ENCODE measurements around the gene TRPM7.
"Not testable (repeated sequence)": the region's sequence is repeated elsewhere in the genome, so short reads cannot be mapped to it uniquely, and the experiment has no call there.

The TRPM7 gene

GRCh38 chr15:50590288-50590687, 96.3 kb downstream of the TRPM7 start:
- H3K27me3 ChIP-seq (ENCODE audit: control insufficient read depth in 2 of 2, insufficient read depth in 2 of 2, low read length in 2 of 2): no peaks in the 10 kb centered on the region
- peaks cover 52 to 72% of the 10 kb centered on the region in 2 donors for H3K36me3 ChIP-seq (ENCODE audit: control insufficient read depth in 2 of 2, insufficient read depth in 2 of 2, low read length in 2 of 2)
- H3K27ac ChIP-seq (ENCODE audit: low read depth in 2 of 2, low read length in 2 of 2): no peak overlapping the region

GRCh38 chr15:50577492-50577891, 109.1 kb downstream of the TRPM7 start:
- H3K9me3 ChIP-seq (ENCODE audit: control insufficient read depth in 2 of 2, low read length in 2 of 2): no peaks in the 10 kb centered on the region
- peaks cover 36 to 42% of the 10 kb centered on the region in 2 donors for H3K36me3 ChIP-seq (ENCODE audit: control insufficient read depth in 2 of 2, insufficient read depth in 2 of 2, low read length in 2 of 2)
- no peaks in the 10 kb centered on the region for H3K27me3 ChIP-seq (ENCODE audit: control insufficient read depth in 2 of 2, insufficient read depth in 2 of 2, low read length in 2 of 2)
- no peak overlapping the region for H3K9ac ChIP-seq (ENCODE audit: low read depth in 1 of 2, low read length in 2 of 2)
- H3K4me1 ChIP-seq (ENCODE audit: control insufficient read depth in 2 of 2, insufficient read depth in 2 of 2, low read length in 2 of 2): no peaks in the 10 kb centered on the region
- no peak overlapping the region for H3K4me3 ChIP-seq (ENCODE audit: low read length in 2 of 2)
- H3K27ac ChIP-seq (ENCODE audit: low read depth in 2 of 2, low read length in 2 of 2): no peak overlapping the region

More at GRCh38 chr15:50590288-50590687, 96.3 kb downstream of the TRPM7 start:
- no peaks in the 10 kb centered on the region for H3K4me1 ChIP-seq (ENCODE audit: control insufficient read depth in 2 of 2, insufficient read depth in 2 of 2, low read length in 2 of 2)
- no peak overlapping the region for H3K9ac ChIP-seq (ENCODE audit: low read depth in 1 of 2, low read length in 2 of 2)
- no peaks in the 10 kb centered on the region for H3K9me3 ChIP-seq (ENCODE audit: control insufficient read depth in 2 of 2, low read length in 2 of 2)
- no peak overlapping the region for H3K4me3 ChIP-seq (ENCODE audit: low read length in 2 of 2)

GRCh38 chr15:50576166-50576565, 110.4 kb downstream of the TRPM7 start:
- H3K4me3 ChIP-seq (ENCODE audit: low read length in 2 of 2): no peak overlapping the region
- H3K36me3 ChIP-seq (ENCODE audit: control insufficient read depth in 2 of 2, insufficient read depth in 2 of 2, low read length in 2 of 2): peaks cover 38 to 43% of the 10 kb centered on the region in 2 donors
- H3K27ac ChIP-seq (ENCODE audit: low read depth in 2 of 2, low read length in 2 of 2): no peak overlapping the region

GRCh38 chr15:50573842-50574241, 112.8 kb downstream of the TRPM7 start:
- not testable (repeated sequence) for H3K9me3 ChIP-seq (ENCODE audit: control insufficient read depth in 2 of 2, low read length in 2 of 2); H3K27me3 ChIP-seq (ENCODE audit: control insufficient read depth in 2 of 2, insufficient read depth in 2 of 2, low read length in 2 of 2); H3K9ac ChIP-seq (ENCODE audit: low read depth in 1 of 2, low read length in 2 of 2); H3K27ac ChIP-seq (ENCODE audit: low read depth in 2 of 2, low read length in 2 of 2); H3K4me1 ChIP-seq (ENCODE audit: control insufficient read depth in 2 of 2, insufficient read depth in 2 of 2, low read length in 2 of 2); H3K4me3 ChIP-seq (ENCODE audit: low read length in 2 of 2)
- peaks cover 38 to 51% of the 10 kb centered on the region in 2 donors for H3K36me3 ChIP-seq (ENCODE audit: control insufficient read depth in 2 of 2, insufficient read depth in 2 of 2, low read length in 2 of 2)

More at GRCh38 chr15:50576166-50576565, 110.4 kb downstream of the TRPM7 start:
- no peaks in the 10 kb centered on the region for H3K4me1 ChIP-seq (ENCODE audit: control insufficient read depth in 2 of 2, insufficient read depth in 2 of 2, low read length in 2 of 2)
- no peaks in the 10 kb centered on the region for H3K9me3 ChIP-seq (ENCODE audit: control insufficient read depth in 2 of 2, low read length in 2 of 2)
- no peaks in the 10 kb centered on the region for H3K27me3 ChIP-seq (ENCODE audit: control insufficient read depth in 2 of 2, insufficient read depth in 2 of 2, low read length in 2 of 2)
- no peak overlapping the region for H3K9ac ChIP-seq (ENCODE audit: low read depth in 1 of 2, low read length in 2 of 2)

DNA sequence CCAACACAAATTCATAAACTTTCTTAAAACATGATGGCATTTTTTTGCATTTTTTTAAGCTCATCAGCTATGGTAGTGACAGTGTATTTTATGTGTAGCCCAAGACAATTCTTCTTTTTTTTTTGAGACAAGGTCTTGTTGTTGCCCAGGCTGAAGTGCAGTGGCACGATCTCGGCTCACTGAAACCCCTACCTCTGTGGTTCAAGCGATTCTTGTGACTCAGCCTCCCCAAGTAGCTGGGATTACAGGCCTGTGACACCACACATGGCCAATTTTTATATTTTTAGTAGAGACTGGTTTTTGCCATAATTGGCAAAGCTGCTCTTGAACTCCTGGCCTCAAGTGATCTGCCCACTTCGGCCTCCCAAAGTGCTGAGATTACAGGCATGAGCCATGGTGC, 122.8 kb downstream of the TRPM7 start:
- no peak overlapping the region for H3K27ac ChIP-seq (ENCODE audit: low read depth in 2 of 2, low read length in 2 of 2)
- no peaks in the 10 kb centered on the region for H3K27me3 ChIP-seq (ENCODE audit: control insufficient read depth in 2 of 2, insufficient read depth in 2 of 2, low read length in 2 of 2)
- no peak overlapping the region for H3K4me3 ChIP-seq (ENCODE audit: low read length in 2 of 2)
- no peaks in the 10 kb centered on the region for H3K4me1 ChIP-seq (ENCODE audit: control insufficient read depth in 2 of 2, insufficient read depth in 2 of 2, low read length in 2 of 2)
- H3K9ac ChIP-seq (ENCODE audit: low read depth in 1 of 2, low read length in 2 of 2): no peak overlapping the region
- no peaks in the 10 kb centered on the region for H3K9me3 ChIP-seq (ENCODE audit: control insufficient read depth in 2 of 2, low read length in 2 of 2)
- peaks cover 11 to 45% of the 10 kb centered on the region in 2 donors for H3K36me3 ChIP-seq (ENCODE audit: control insufficient read depth in 2 of 2, insufficient read depth in 2 of 2, low read length in 2 of 2)

GRCh38 chr15:50562735-50563640, 123.6 kb downstream of the TRPM7 start:
- Histone ChIP-seq H3K36me3 (ENCODE audit: control insufficient read depth in 2 of 2, insufficient read depth in 2 of 2, low read length in 2 of 2) (peaks cover 11 to 42% of the 10 kb centered on the region in 2 donors), H3K4me3 (ENCODE audit: low read length in 2 of 2) (no peak overlapping the region), H3K27me3 (ENCODE audit: control insufficient read depth in 2 of 2, insufficient read depth in 2 of 2, low read length in 2 of 2) (no peaks in the 10 kb centered on the region), H3K9me3 (ENCODE audit: control insufficient read depth in 2 of 2, low read length in 2 of 2) (no peaks in the 10 kb centered on the region), H3K27ac (ENCODE audit: low read depth in 2 of 2, low read length in 2 of 2) (no peak overlapping the region), H3K9ac (ENCODE audit: low read depth in 1 of 2, low read length in 2 of 2) (no peak overlapping the region), H3K4me1 (ENCODE audit: control insufficient read depth in 2 of 2, insufficient read depth in 2 of 2, low read length in 2 of 2) (no peaks in the 10 kb centered on the region)

DNA sequence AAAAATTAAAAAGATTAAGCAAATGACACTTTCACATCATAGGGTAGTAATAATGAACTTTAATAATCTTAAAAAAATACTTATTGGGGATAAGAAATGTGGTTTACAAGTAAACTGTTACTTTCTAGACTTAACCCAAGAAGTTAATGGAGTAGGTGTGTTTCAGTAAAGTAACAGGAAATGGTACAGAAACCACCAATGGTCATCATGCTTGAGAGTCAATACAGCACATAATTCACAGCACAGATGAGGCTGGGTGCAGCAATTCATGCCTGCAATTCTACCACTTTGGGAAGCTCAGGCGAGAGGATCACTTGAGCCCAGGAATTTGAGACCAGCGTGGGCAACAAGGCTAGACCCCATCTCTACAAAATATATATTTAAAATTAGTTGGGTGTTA, 128.6 kb downstream of the TRPM7 start:
- H3K4me3 ChIP-seq (ENCODE audit: low read length in 2 of 2): no peak overlapping the region
- no peaks in the 10 kb centered on the region for H3K27me3 ChIP-seq (ENCODE audit: control insufficient read depth in 2 of 2, insufficient read depth in 2 of 2, low read length in 2 of 2)
- no peak overlapping the region for H3K27ac ChIP-seq (ENCODE audit: low read depth in 2 of 2, low read length in 2 of 2)
- no peaks in the 10 kb centered on the region for H3K9me3 ChIP-seq (ENCODE audit: control insufficient read depth in 2 of 2, low read length in 2 of 2)
- H3K36me3 ChIP-seq (ENCODE audit: control insufficient read depth in 2 of 2, insufficient read depth in 2 of 2, low read length in 2 of 2): peaks cover 3 to 20% of the 10 kb centered on the region in 2 donors
- H3K9ac ChIP-seq (ENCODE audit: low read depth in 1 of 2, low read length in 2 of 2): no peak overlapping the region
- no peaks in the 10 kb centered on the region for H3K4me1 ChIP-seq (ENCODE audit: control insufficient read depth in 2 of 2, insufficient read depth in 2 of 2, low read length in 2 of 2)

- no peaks in the 10 kb centered on the region for H3K4me1 ChIP-seq (ENCODE audit: control insufficient read depth in 2 of 2, insufficient read depth in 2 of 2, low read length in 2 of 2)
- peaks cover 0 to 9% of the 10 kb centered on the region in 2 donors for H3K36me3 ChIP-seq (ENCODE audit: control insufficient read depth in 2 of 2, insufficient read depth in 2 of 2, low read length in 2 of 2)
- H3K27ac ChIP-seq (ENCODE audit: low read depth in 2 of 2, low read length in 2 of 2): no peak overlapping the region
- H3K27me3 ChIP-seq (ENCODE audit: control insufficient read depth in 2 of 2, insufficient read depth in 2 of 2, low read length in 2 of 2): no peaks in the 10 kb centered on the region
- H3K9ac ChIP-seq (ENCODE audit: low read depth in 1 of 2, low read length in 2 of 2): no peak overlapping the region
- no peaks in the 10 kb centered on the region for H3K9me3 ChIP-seq (ENCODE audit: control insufficient read depth in 2 of 2, low read length in 2 of 2)
- no peak overlapping the region for H3K4me3 ChIP-seq (ENCODE audit: low read length in 2 of 2)
These were observed 129.8 kb downstream of the TRPM7 start for GRCh38 chr15:50556642-50557371.

GRCh38 chr15:50552238-50552637, 134.4 kb downstream of the TRPM7 start:
- Histone ChIP-seq H3K9ac (ENCODE audit: low read depth in 1 of 2, low read length in 2 of 2) (no peak overlapping the region), H3K27me3 (ENCODE audit: control insufficient read depth in 2 of 2, insufficient read depth in 2 of 2, low read length in 2 of 2) (no peaks in the 10 kb centered on the region), H3K4me1 (ENCODE audit: control insufficient read depth in 2 of 2, insufficient read depth in 2 of 2, low read length in 2 of 2) (no peaks in the 10 kb centered on the region), H3K36me3 (ENCODE audit: control insufficient read depth in 2 of 2, insufficient read depth in 2 of 2, low read length in 2 of 2) (no peaks in the 10 kb centered on the region), H3K27ac (ENCODE audit: low read depth in 2 of 2, low read length in 2 of 2) (no peak overlapping the region), H3K9me3 (ENCODE audit: control insufficient read depth in 2 of 2, low read length in 2 of 2) (no peaks in the 10 kb centered on the region), H3K4me3 (ENCODE audit: low read length in 2 of 2) (no peak overlapping the region)

- H3K36me3 ChIP-seq (ENCODE audit: control insufficient read depth in 2 of 2, insufficient read depth in 2 of 2, low read length in 2 of 2): no peaks in the 10 kb centered on the region
- no peaks in the 10 kb centered on the region for H3K9me3 ChIP-seq (ENCODE audit: control insufficient read depth in 2 of 2, low read length in 2 of 2)
- H3K27ac ChIP-seq (ENCODE audit: low read depth in 2 of 2, low read length in 2 of 2): no peak overlapping the region
- H3K4me3 ChIP-seq (ENCODE audit: low read length in 2 of 2): no peak overlapping the region
- H3K27me3 ChIP-seq (ENCODE audit: control insufficient read depth in 2 of 2, insufficient read depth in 2 of 2, low read length in 2 of 2): no peaks in the 10 kb centered on the region
- no peak overlapping the region for H3K9ac ChIP-seq (ENCODE audit: low read depth in 1 of 2, low read length in 2 of 2)
- H3K4me1 ChIP-seq (ENCODE audit: control insufficient read depth in 2 of 2, insufficient read depth in 2 of 2, low read length in 2 of 2): no peaks in the 10 kb centered on the region
These were observed 137.3 kb downstream of the TRPM7 start for GRCh38 chr15:50549326-50549725.

Data from mucosa of rectum (tissue), 2 donors.